Measurements from ENCODE around the gene MACROD2.
"Not testable (repeated sequence)": the region's sequence is repeated elsewhere in the genome, so short reads cannot be mapped to it uniquely, and the experiment has no call there.

The MACROD2 gene

GRCh38 chr20:15140286-15140685 lies 1145.0 kb downstream of the MACROD2 start:
- no peak for TF ChIP-seq CTCF (IDR thresholded peaks at IDR 0.05)
- Histone ChIP-seq H3K27me3 (no peaks in the 10 kb centered on the region), H3K9me3 (no peaks in the 10 kb centered on the region), H3K36me3 (no peaks in the 10 kb centered on the region), H3K4me1 (ENCODE audit: control insufficient read depth in 1 of 2, insufficient read depth in 1 of 2, low read depth in 1 of 2, low read length in 1 of 2) (no peaks in the 10 kb centered on the region), H3K27ac (no peak overlapping the region), H3K4me3 (ENCODE audit: low read depth in 1 of 2, low read length in 1 of 2) (no peak overlapping the region)

GRCh38 chr20:15140940-15141339 lies 1145.6 kb downstream of the MACROD2 start:
- H3K4me3 ChIP-seq (ENCODE audit: low read depth in 1 of 2, low read length in 1 of 2); H3K27ac ChIP-seq; H3K4me1 ChIP-seq (ENCODE audit: control insufficient read depth in 1 of 2, insufficient read depth in 1 of 2, low read depth in 1 of 2, low read length in 1 of 2); H3K9me3 ChIP-seq; H3K36me3 ChIP-seq; H3K27me3 ChIP-seq: not testable (repeated sequence)

- Histone ChIP-seq H3K9me3 (no peaks in the 10 kb centered on the region), H3K27ac (no peak overlapping the region), H3K4me3 (ENCODE audit: low read depth in 1 of 2, low read length in 1 of 2) (no peak overlapping the region), H3K4me1 (ENCODE audit: control insufficient read depth in 1 of 2, insufficient read depth in 1 of 2, low read depth in 1 of 2, low read length in 1 of 2) (no peaks in the 10 kb centered on the region), H3K27me3 (no peaks in the 10 kb centered on the region), H3K36me3 (no peaks in the 10 kb centered on the region)
- no peak for TF ChIP-seq CTCF (IDR thresholded peaks at IDR 0.05)
Measured at GRCh38 chr20:15141861-15142260, 1146.5 kb downstream of the MACROD2 start.

- TF ChIP-seq CTCF (IDR thresholded peaks at IDR 0.05) = no peak
- Histone ChIP-seq H3K4me1 (ENCODE audit: control insufficient read depth in 1 of 2, insufficient read depth in 1 of 2, low read depth in 1 of 2, low read length in 1 of 2) (no peaks in the 10 kb centered on the region), H3K27ac (no peak overlapping the region), H3K27me3 (no peaks in the 10 kb centered on the region), H3K4me3 (ENCODE audit: low read depth in 1 of 2, low read length in 1 of 2) (no peak overlapping the region), H3K9me3 (no peaks in the 10 kb centered on the region), H3K36me3 (no peaks in the 10 kb centered on the region)
Measured at GRCh38 chr20:15143478-15143877, 1148.2 kb downstream of the MACROD2 start.

GRCh38 chr20:15144916-15145315 lies 1149.6 kb downstream of the MACROD2 start:
- no peak for TF ChIP-seq CTCF (IDR thresholded peaks at IDR 0.05)
- H3K4me1 ChIP-seq (ENCODE audit: control insufficient read depth in 1 of 2, insufficient read depth in 1 of 2, low read depth in 1 of 2, low read length in 1 of 2) = no peaks in the 10 kb centered on the region

GRCh38 chr20:15146948-15147347 lies 1151.6 kb downstream of the MACROD2 start:
- Histone ChIP-seq H3K4me1 (ENCODE audit: control insufficient read depth in 1 of 2, insufficient read depth in 1 of 2, low read depth in 1 of 2, low read length in 1 of 2) (no peaks in the 10 kb centered on the region), H3K27ac (no peak overlapping the region), H3K36me3 (no peaks in the 10 kb centered on the region), H3K4me3 (ENCODE audit: low read depth in 1 of 2, low read length in 1 of 2) (no peak overlapping the region), H3K27me3 (no peaks in the 10 kb centered on the region), H3K9me3 (no peaks in the 10 kb centered on the region)
- no peak for TF ChIP-seq CTCF (IDR thresholded peaks at IDR 0.05)

More at GRCh38 chr20:15144916-15145315, 1149.6 kb downstream of the MACROD2 start:
- H3K36me3 ChIP-seq = no peaks in the 10 kb centered on the region
- no peak overlapping the region for H3K4me3 ChIP-seq (ENCODE audit: low read depth in 1 of 2, low read length in 1 of 2)
- no peaks in the 10 kb centered on the region for H3K9me3 ChIP-seq
- H3K27me3 ChIP-seq = no peaks in the 10 kb centered on the region
- no peak overlapping the region for H3K27ac ChIP-seq
